Embryonic facial prominence (tissue), 1 donor: ENCODE results near the gene GRIA2.

Source experiments
- DNase-seq: peaks from one replicate; pipeline ENCODE4 v3.0.0-alpha.2; 2016; ENCODE audit errors: extremely low spot score

The GRIA2 gene

DNA sequence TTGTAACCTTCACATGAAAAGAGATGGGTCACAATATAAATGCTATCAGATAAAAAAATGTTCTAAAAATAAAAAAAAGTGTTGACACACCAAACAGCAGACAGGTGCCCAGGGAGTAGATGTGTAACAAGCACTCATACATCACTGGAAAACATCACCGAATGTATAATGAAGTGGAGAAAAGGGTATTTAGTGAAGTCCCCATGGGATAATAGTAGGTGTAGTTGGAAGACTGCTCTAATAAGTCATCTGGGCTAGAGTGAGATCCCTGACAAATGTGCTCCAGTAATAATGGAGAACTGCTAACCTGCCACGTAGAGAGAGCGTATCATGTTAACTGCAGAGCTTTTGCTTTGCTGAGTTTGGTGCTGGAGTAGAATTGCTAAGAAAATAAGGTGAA lies 152.0 kb downstream of the GRIA2 start:
- DNase-seq = no peak

DNA sequence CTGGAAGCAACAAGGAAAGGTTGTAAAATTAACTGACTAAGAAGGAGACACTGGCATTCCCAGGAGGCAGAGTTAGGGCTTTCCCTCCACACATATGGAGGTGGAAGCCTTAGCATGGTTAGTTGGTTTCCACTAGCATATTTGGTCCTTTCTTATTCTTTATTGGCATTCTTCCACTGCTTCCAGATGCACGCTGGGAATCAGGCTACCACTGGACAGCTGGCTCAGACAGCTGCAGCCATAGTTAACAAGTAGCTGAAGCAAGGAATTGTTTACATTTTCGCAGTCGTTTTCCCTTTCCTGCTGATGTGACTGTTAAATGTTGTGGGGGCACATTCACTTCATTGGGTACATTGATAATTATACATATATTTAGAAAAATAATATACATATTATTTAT lies 169.2 kb downstream of the GRIA2 start:
- no peak for DNase-seq

- DNase-seq = no peak
These were observed 184.5 kb downstream of the GRIA2 start for GRCh38 chr4:157405070-157405469.
